GM19043 (cell line): ENCODE data around the gene MTMR2.

Experiments
- ATAC-seq: cut with Tn5 transposase; IDR thresholded peaks from one replicate; pipeline ENCODE4 v1.9.1; 2021; ENCODE audit warnings: low read depth; ENCODE audit not compliant: unreplicated experiment

MTMR2 gene

DNA sequence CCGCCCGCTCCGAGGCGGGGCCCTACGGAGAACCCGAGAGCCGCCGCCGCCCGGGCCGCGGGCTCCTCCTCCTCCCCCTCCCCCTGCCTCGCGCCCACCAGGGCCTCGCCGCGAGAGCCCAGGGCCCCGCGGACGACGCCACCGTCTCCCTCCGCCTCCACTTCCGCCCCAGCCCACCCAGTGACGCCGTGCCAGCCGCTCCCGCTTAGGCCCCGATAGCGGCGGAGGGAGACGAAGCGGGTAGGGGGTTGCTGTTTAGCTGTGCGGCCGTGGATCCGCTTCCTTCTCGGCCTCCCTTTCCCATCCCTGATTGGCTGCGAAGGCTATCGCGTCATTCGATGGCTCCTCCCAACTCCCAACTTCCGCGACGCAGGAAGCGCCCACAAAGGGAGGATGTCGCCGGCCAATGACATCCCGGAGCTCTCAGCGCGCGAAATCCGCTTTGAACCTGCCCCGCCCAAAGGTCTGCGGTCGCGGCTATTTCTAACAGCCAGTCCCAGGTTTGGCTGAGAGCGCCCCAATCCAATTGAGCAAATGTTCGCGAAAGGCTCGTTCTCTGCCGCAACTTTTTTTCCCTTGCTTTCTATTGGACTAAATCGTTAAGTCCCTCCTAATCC, 134.3 kb downstream of the MTMR2 start, which contains the start of gene FAM76B:
TSS of gene FAM76B (minus strand) at position 277 of the 617 bp plus-strand sequence. CDS start 304 bp downstream, outside the sequence.
- peak; percentile 67 for ATAC-seq

DNA sequence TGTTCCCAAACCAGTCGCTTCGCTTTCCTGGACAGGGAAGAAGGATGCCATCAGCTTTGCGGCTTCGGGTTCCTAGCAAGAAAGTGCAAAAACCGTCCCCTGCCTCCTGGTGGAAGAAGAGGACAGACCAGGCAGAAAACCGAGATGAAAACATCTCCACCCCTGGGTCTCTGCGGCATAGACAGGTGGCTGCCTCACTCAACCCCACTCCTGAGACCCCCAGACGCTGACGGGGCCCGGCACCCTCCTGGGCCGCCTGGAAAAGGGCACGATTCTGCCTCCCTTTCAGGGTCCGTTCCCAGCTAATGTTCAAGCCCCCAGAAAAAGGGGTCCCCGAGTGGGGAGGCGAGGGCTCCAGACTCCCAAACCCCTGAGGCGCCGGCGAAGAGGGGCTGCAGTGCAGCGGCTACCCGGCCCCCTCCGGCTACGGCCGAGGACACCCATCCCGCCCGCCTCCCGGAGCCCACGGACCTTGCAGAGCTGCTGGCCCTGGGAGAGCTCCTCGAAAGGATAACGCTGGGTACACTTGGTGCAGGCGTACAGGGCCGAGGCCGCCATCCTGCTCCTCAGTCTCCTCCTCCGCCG, 134.9 kb downstream of the MTMR2 start:
- ATAC-seq, result no peak
